GM23338 (cell line): Measurements from ENCODE around the gene CCDC188. TPM values are rescaled to one million over a fixed set of nuclear protein-coding genes. Genes with fewer than 3 reads are reported as not detected.

ENCODE experiments used
- ATAC-seq: fragments of 200-7000 bp; cut with Tn5 transposase; 3 replicates; pipeline ENCODE4 v1.9.1; 2020
- DNase-seq: peaks from one replicate; pipeline ENCODE4 v3.0.0-alpha.2; 2015; ENCODE audit warnings: low spot score
- H2AFZ ChIP-seq: fragments of 200-600 bp; sonication (generic); 2 replicates; pipeline ENCODE4 v1.8.0; 2016; ENCODE audit warnings: antibody characterized with exemption, mild to moderate bottlenecking, moderate library complexity
- H3F3A ChIP-seq: fragments of 200-600 bp; sonication (generic); replicated peaks from 2 replicates; pipeline ENCODE4 v1.8.0; 2017; ENCODE audit warnings: antibody characterized with exemption, mixed run types, low read depth
- H3K27ac ChIP-seq: fragments of 200-600 bp; sonication (generic); 2 replicates; pipeline ENCODE4 v1.6.1; 2016; ENCODE audit warnings: low read depth
- H3K27me3 ChIP-seq: fragments of 200-600 bp; sonication (generic); 2 replicates; pipeline ENCODE4 v1.8.0; 2016; ENCODE audit warnings: mild to moderate bottlenecking, mixed run types, moderate library complexity; ENCODE audit not compliant: insufficient read depth
- H3K36me3 ChIP-seq: fragments of 200-600 bp; sonication (generic); 2 replicates; pipeline ENCODE4 v1.8.0; 2016; ENCODE audit warnings: mild to moderate bottlenecking; ENCODE audit not compliant: insufficient read depth
- H3K4me1 ChIP-seq: fragments of 200-600 bp; sonication (generic); 2 replicates; pipeline ENCODE4 v1.8.0; 2016; ENCODE audit warnings: mild to moderate bottlenecking, moderate library complexity; ENCODE audit not compliant: insufficient read depth
- H3K4me2 ChIP-seq: fragments of 200-600 bp; sonication (generic); 2 replicates; pipeline ENCODE4 v1.7.1; 2017; ENCODE audit warnings: mixed run types
- H3K4me3 ChIP-seq: fragments of 200-600 bp; sonication (generic); 2 replicates; pipeline ENCODE4 v1.6.1; 2016; ENCODE audit warnings: mixed run types
- H3K79me2 ChIP-seq: fragments of 200-600 bp; sonication (generic); replicated peaks from 2 replicates; pipeline ENCODE4 v1.8.0; 2017; ENCODE audit warnings: mild to moderate bottlenecking; ENCODE audit not compliant: insufficient read depth
- H3K9me2 ChIP-seq: fragments of 200-600 bp; sonication (generic); 2 replicates; pipeline ENCODE4 v1.8.0; 2017; ENCODE audit not compliant: insufficient read depth
- H4K20me1 ChIP-seq: fragments of 200-600 bp; sonication (generic); replicated peaks from 2 replicates; pipeline ENCODE4 v1.8.0; 2017; ENCODE audit warnings: mild to moderate bottlenecking; ENCODE audit not compliant: insufficient read depth
- H3K27ac Mint-ChIP-seq: 2 replicates; pipeline ENCODE4 v1.8.0; 2020; ENCODE audit warnings: inconsistent platforms, mild to moderate bottlenecking, moderate library complexity, mixed read lengths
- H3K27me3 Mint-ChIP-seq: 3 replicates; pipeline ENCODE4 v1.8.0; 2022; ENCODE audit warnings: low read depth, mild to moderate bottlenecking, moderate library complexity, mixed read lengths, inconsistent platforms; ENCODE audit not compliant: insufficient read depth, poor library complexity
- H3K36me3 Mint-ChIP-seq: 3 replicates; pipeline ENCODE4 v1.8.0; 2021; ENCODE audit warnings: low read depth, mild to moderate bottlenecking, inconsistent platforms, moderate library complexity, mixed read lengths
- H3K4me1 Mint-ChIP-seq: 3 replicates; pipeline ENCODE4 v1.8.0; 2020; ENCODE audit warnings: mild to moderate bottlenecking, inconsistent platforms, mixed read lengths
- H3K4me3 Mint-ChIP-seq: 3 replicates; pipeline ENCODE4 v1.8.0; 2021; ENCODE audit warnings: moderate library complexity, mild to moderate bottlenecking, inconsistent platforms, mixed read lengths
- H3K9me3 Mint-ChIP-seq: 3 replicates; pipeline ENCODE4 v1.8.0; 2020; ENCODE audit warnings: moderate library complexity, mild to moderate bottlenecking, inconsistent platforms, mixed read lengths
- CREB1 ChIP-seq: fragments of 250-450 bp; sonication (Bioruptor Pico); IDR thresholded peaks from 2 replicates; pipeline ENCODE4 v1.5.0; 2020; ENCODE audit warnings: low read depth, mild to moderate bottlenecking, moderate library complexity
- CTCF ChIP-seq, 2 experiments: fragments of 200-600 bp in 1 of 2; sonication (generic) in 1 of 2; conservative IDR thresholded peaks; 2 replicates each; pipeline versions ENCODE4 v1.5.1 to v1.6.1; 2016 to 2017; ENCODE audit warnings: antibody characterized with exemption in 2 of 2, low read depth in 2 of 2, mild to moderate bottlenecking in 2 of 2, moderate library complexity in 1 of 2
- EZH2 ChIP-seq: fragments of 200-600 bp; sonication (generic); IDR thresholded peaks from one replicate; pipeline ENCODE4 v1.8.0; 2017; ENCODE audit warnings: antibody characterized with exemption, mild to moderate bottlenecking, low read depth; ENCODE audit not compliant: unreplicated experiment
- EZH2phosphoT487 ChIP-seq: fragments of 200-600 bp; sonication (generic); IDR thresholded peaks from one replicate; pipeline ENCODE4 v1.8.1; 2018; ENCODE audit warnings: antibody characterized with exemption; ENCODE audit not compliant: unreplicated experiment
- JUNB ChIP-seq: IDR thresholded peaks from one replicate; pipeline ENCODE4 v1.6.1; 2016; ENCODE audit warnings: antibody characterized with exemption; ENCODE audit not compliant: unreplicated experiment
- NANOG ChIP-seq: IDR thresholded peaks from 2 replicates; pipeline ENCODE4 v1.6.1; 2016; ENCODE audit warnings: antibody characterized with exemption, borderline replicate concordance
- POLR2AphosphoS5 ChIP-seq: IDR thresholded peaks from 2 replicates; pipeline ENCODE4 v1.6.1; 2016; ENCODE audit warnings: antibody characterized with exemption, low read depth
- REST ChIP-seq: IDR thresholded peaks from one replicate; pipeline ENCODE4 v1.6.1; 2018; ENCODE audit warnings: antibody characterized with exemption; ENCODE audit not compliant: unreplicated experiment
- STAT1 ChIP-seq: IDR thresholded peaks from one replicate; pipeline ENCODE4 v1.6.1; 2016; ENCODE audit warnings: antibody characterized with exemption; ENCODE audit not compliant: unreplicated experiment
- ZNF114 ChIP-seq: fragments of 250-450 bp; sonication (Bioruptor Pico); IDR thresholded peaks from 2 replicates; pipeline ENCODE4 v1.5.0; 2020; ENCODE audit warnings: mild to moderate bottlenecking, moderate library complexity
- ZNF331 ChIP-seq: fragments of 250-450 bp; sonication (Bioruptor Pico); IDR thresholded peaks from 2 replicates; pipeline ENCODE4 v1.5.0; 2020; ENCODE audit warnings: low read depth, mild to moderate bottlenecking, moderate library complexity
- ZNF462 ChIP-seq: fragments of 250-450 bp; sonication (Bioruptor Pico); IDR thresholded peaks from 2 replicates; pipeline ENCODE4 v1.5.0; 2020; ENCODE audit warnings: mild to moderate bottlenecking, moderate library complexity
- polyA plus RNA-seq: library from polyadenylated mRNA; unstranded; fragments of >200 nt; fragmentation: Nextera tagmentation; extraction: Ambion mirVana; gene quantifications from 2 replicates; pipeline ENCODE4 v1.2.1, GENCODE V29; 2016
- total RNA-seq: library from RNA; depleted of rRNA; stranded (reverse); fragments of >200 nt; shearing (Covaris generic); gene quantifications from 2 replicates; pipeline ENCODE4 v1.2.3, GENCODE V29; 2014
- TF ChIP-seq, protein P1 (sequence below): IDR thresholded peaks from 2 replicates; pipeline ENCODE4 v1.6.1; 2016; ENCODE audit warnings: antibody characterized with exemption

The CCDC188 gene
- total and polyA plus RNA-seq, 2 experiments from 2014 or later = not detected

DNA sequence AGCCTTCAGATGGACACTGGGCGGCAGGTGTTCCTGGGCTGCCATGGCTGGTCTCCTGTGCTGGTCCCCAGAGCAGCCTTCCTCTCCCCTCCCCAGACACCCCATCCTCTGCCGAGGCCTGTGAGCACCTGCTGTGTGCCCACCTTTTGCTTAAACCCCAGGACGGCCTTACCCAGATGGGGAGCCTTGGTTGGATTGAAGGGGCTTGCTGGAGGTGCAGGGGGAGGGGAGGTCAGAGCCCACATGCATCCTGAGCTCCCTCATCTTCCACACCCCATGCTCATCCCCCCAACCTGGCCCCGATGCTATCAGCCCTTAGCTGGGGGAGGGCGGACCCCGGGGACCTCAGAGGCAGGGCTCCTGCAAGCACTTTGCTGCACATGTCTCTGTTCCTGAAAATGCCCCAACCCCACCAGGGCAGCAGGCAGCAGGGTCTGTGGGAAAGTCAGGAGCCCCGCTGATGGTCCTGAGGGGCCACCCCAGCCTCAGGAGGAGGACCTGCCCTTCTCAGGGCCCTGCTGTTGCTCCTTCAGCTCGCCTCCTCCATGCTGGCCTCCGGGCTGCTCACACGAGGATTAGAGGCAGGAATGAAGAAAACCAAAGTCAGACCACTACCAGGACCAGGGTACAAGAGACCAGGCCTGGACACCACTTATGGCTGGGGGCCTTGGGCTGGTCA, 41.6 kb upstream of the CCDC188 start:
- Histone ChIP-seq H3K4me3 (no peak overlapping the region), H3F3A (no peaks in the 10 kb centered on the region), H3K4me1 (no peaks in the 10 kb centered on the region), H4K20me1 (no peaks in the 10 kb centered on the region), H3K4me2 (no peak overlapping the region), H3K36me3 (no peaks in the 10 kb centered on the region), H3K79me2 (no peaks in the 10 kb centered on the region), H3K27me3 (no peaks in the 10 kb centered on the region), H2AFZ (no peak overlapping the region), H3K27ac (no peak overlapping the region), H3K9me2 (no peaks in the 10 kb centered on the region)
- no peaks in the 10 kb centered on the region; the same call in 2 of the 3 replicates for H3K4me1 Mint-ChIP-seq
- H3K4me3 Mint-ChIP-seq = no peak overlapping the region
- peaks cover 6% of the 10 kb centered on the region for H3K27me3 Mint-ChIP-seq
- ATAC-seq = no peak
- TF ChIP-seq EZH2 (no peak), EZH2phosphoT487 (no peak), STAT1 (no peak), ZNF331 (CRISPR knock-in tag) (no peak), ZNF114 (CRISPR knock-in tag) (no peak), CTCF (conservative IDR thresholded peaks at IDR 0.05; ENCODE audit: low read depth in 2 of 2) (no peak), POLR2AphosphoS5 (no peak), CREB1 (CRISPR knock-in tag) (no peak), ZNF462 (CRISPR knock-in tag) (no peak), JUNB (no peak), REST (no peak), NANOG (no peak)
- TF ChIP-seq, protein P1, sequence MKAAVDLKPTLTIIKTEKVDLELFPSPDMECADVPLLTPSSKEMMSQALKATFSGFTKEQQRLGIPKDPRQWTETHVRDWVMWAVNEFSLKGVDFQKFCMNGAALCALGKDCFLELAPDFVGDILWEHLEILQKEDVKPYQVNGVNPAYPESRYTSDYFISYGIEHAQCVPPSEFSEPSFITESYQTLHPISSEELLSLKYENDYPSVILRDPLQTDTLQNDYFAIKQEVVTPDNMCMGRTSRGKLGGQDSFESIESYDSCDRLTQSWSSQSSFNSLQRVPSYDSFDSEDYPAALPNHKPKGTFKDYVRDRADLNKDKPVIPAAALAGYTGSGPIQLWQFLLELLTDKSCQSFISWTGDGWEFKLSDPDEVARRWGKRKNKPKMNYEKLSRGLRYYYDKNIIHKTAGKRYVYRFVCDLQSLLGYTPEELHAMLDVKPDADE = no peak
- H3K27ac Mint-ChIP-seq = no peak overlapping the region
- DNase-seq = no peak
- H3K36me3 Mint-ChIP-seq = no peaks in the 10 kb centered on the region
- no peaks in the 10 kb centered on the region for H3K9me3 Mint-ChIP-seq
